Ovary (tissue), 3 donors: ENCODE measurements around the gene PSMB3.

Source experiments
- EP300 ChIP-seq: sonication (generic); formaldehyde crosslinking; IDR thresholded peaks from one replicate; pipeline ENCODE4 v1.6.1; 2017; ENCODE audit warnings: antibody characterized with exemption
- TF ChIP-seq, protein P1 (sequence below), 3 donors: fragments of 450-650 bp in 2 of 3; fragments of 200-600 bp in 1 of 3; IDR thresholded peaks; one replicate each; pipeline versions ENCODE4 v1.5.1 to v1.8.0; 2016 to 2022; ENCODE audit warnings: antibody characterized with exemption in 3 of 3, mild to moderate bottlenecking in 1 of 3
- donor health status: DM: no; HTN: no; CAD: no.

DNA sequence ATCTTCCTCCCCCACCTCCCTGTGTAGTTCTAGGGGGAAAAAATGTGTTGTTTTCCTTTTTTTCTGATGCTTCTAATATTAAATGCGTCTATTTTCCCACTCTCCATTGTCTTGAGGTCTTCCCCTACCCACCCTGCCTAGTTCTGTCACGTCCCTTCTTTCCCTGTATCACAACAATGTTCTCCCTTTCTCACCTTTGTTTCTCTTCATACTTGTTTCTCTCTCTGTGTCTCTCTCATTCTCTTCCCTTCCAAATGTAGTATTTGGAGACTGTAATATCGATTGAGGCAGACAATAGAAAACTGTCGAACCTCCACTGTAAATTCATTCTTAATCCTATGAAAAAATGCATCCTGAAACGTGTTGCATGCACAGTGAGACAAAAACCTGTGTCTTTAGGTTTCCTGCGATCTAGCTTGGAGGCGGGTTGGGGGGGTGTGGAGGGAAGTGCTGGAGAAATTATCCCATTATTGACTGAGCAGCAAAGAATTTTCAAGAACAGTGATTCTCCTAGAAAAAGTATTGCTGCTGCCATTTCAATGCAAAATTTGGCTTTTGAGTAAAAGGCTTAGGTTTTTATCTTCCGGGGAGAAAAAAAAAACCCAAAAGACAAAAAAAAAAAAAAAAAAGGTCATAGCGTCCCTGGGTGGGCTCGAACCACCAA lies 1.3 kb upstream of the PSMB3 start:
- TF ChIP-seq, protein P1, sequence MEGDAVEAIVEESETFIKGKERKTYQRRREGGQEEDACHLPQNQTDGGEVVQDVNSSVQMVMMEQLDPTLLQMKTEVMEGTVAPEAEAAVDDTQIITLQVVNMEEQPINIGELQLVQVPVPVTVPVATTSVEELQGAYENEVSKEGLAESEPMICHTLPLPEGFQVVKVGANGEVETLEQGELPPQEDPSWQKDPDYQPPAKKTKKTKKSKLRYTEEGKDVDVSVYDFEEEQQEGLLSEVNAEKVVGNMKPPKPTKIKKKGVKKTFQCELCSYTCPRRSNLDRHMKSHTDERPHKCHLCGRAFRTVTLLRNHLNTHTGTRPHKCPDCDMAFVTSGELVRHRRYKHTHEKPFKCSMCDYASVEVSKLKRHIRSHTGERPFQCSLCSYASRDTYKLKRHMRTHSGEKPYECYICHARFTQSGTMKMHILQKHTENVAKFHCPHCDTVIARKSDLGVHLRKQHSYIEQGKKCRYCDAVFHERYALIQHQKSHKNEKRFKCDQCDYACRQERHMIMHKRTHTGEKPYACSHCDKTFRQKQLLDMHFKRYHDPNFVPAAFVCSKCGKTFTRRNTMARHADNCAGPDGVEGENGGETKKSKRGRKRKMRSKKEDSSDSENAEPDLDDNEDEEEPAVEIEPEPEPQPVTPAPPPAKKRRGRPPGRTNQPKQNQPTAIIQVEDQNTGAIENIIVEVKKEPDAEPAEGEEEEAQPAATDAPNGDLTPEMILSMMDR (IDR thresholded peaks at IDR 0.05) = no peak
- no peak for TF ChIP-seq EP300
